HL-60 (cell line): Measurements from ENCODE around the gene DBNDD2.

ENCODE experiments used
- DNase-seq, 2 experiments: peaks; one replicate each; pipeline ENCODE4 v3.0.0-alpha.2; 2010 to 2020; ENCODE audit warnings: low read depth in 1 of 2, low spot score in 1 of 2
- H3K27ac ChIP-seq: fragments of 250-450 bp; sonication (Bioruptor Pico); replicated peaks from 2 replicates; pipeline ENCODE4 v1.5.1; 2020; ENCODE audit warnings: mild to moderate bottlenecking, moderate library complexity
- H3K27me3 ChIP-seq: fragments of 250-450 bp; sonication (Bioruptor Pico); 2 replicates; pipeline ENCODE4 v1.5.1; 2021; ENCODE audit warnings: mild to moderate bottlenecking, moderate library complexity; ENCODE audit not compliant: insufficient read depth, poor library complexity, severe bottlenecking
- H3K4me3 ChIP-seq: replicated peaks from 2 replicates; pipeline ENCODE4 v1.5.1; 2011; ENCODE audit warnings: mild to moderate bottlenecking, control low read depth, low read length; ENCODE audit not compliant: insufficient read depth
- CTCF ChIP-seq: IDR thresholded peaks from one replicate; pipeline ENCODE4 v1.5.1; 2011; ENCODE audit warnings: low read length, control low read depth, inconsistent platforms; ENCODE audit not compliant: insufficient read depth
- GABPA ChIP-seq: IDR thresholded peaks from 2 replicates; pipeline ENCODE4 v1.6.1; 2012; ENCODE audit warnings: low read depth
- POLR2AphosphoS5 ChIP-seq: IDR thresholded peaks from 2 replicates; pipeline ENCODE4 v1.6.1; 2012; ENCODE audit warnings: low read depth
- SPI1 ChIP-seq: IDR thresholded peaks from 2 replicates; pipeline ENCODE4 v1.6.1; 2012; ENCODE audit warnings: low read depth, mild to moderate bottlenecking, borderline replicate concordance
- TF ChIP-seq, protein P1 (sequence below): IDR thresholded peaks from 2 replicates; pipeline ENCODE4 v1.6.1; 2012; ENCODE audit warnings: low read depth; ENCODE audit not compliant: insufficient replicate concordance

Gene DBNDD2

GRCh38 chr20:45441746-45442145, 33.7 kb downstream of the DBNDD2 start:
- Histone ChIP-seq H3K27ac (no peak overlapping the region), H3K27me3 (no peaks in the 10 kb centered on the region), H3K4me3 (no peak overlapping the region)
- no peak for TF ChIP-seq CTCF
- TF ChIP-seq, protein P1, sequence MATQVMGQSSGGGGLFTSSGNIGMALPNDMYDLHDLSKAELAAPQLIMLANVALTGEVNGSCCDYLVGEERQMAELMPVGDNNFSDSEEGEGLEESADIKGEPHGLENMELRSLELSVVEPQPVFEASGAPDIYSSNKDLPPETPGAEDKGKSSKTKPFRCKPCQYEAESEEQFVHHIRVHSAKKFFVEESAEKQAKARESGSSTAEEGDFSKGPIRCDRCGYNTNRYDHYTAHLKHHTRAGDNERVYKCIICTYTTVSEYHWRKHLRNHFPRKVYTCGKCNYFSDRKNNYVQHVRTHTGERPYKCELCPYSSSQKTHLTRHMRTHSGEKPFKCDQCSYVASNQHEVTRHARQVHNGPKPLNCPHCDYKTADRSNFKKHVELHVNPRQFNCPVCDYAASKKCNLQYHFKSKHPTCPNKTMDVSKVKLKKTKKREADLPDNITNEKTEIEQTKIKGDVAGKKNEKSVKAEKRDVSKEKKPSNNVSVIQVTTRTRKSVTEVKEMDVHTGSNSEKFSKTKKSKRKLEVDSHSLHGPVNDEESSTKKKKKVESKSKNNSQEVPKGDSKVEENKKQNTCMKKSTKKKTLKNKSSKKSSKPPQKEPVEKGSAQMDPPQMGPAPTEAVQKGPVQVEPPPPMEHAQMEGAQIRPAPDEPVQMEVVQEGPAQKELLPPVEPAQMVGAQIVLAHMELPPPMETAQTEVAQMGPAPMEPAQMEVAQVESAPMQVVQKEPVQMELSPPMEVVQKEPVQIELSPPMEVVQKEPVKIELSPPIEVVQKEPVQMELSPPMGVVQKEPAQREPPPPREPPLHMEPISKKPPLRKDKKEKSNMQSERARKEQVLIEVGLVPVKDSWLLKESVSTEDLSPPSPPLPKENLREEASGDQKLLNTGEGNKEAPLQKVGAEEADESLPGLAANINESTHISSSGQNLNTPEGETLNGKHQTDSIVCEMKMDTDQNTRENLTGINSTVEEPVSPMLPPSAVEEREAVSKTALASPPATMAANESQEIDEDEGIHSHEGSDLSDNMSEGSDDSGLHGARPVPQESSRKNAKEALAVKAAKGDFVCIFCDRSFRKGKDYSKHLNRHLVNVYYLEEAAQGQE, result no peak
- no peak for TF ChIP-seq GABPA
- TF ChIP-seq POLR2AphosphoS5, result no peak
- no peak for TF ChIP-seq SPI1
- no peak for DNase-seq

GRCh38 chr20:45444050-45444449, 36.0 kb downstream of the DBNDD2 start:
- no peak overlapping the region for H3K27ac ChIP-seq
- no peaks in the 10 kb centered on the region for H3K27me3 ChIP-seq
- TF ChIP-seq, protein P1, result no peak
- TF ChIP-seq POLR2AphosphoS5 (no peak), SPI1 (no peak), GABPA (no peak), CTCF (no peak)
- DNase-seq, result no peak
- H3K4me3 ChIP-seq, result no peak overlapping the region

DNA sequence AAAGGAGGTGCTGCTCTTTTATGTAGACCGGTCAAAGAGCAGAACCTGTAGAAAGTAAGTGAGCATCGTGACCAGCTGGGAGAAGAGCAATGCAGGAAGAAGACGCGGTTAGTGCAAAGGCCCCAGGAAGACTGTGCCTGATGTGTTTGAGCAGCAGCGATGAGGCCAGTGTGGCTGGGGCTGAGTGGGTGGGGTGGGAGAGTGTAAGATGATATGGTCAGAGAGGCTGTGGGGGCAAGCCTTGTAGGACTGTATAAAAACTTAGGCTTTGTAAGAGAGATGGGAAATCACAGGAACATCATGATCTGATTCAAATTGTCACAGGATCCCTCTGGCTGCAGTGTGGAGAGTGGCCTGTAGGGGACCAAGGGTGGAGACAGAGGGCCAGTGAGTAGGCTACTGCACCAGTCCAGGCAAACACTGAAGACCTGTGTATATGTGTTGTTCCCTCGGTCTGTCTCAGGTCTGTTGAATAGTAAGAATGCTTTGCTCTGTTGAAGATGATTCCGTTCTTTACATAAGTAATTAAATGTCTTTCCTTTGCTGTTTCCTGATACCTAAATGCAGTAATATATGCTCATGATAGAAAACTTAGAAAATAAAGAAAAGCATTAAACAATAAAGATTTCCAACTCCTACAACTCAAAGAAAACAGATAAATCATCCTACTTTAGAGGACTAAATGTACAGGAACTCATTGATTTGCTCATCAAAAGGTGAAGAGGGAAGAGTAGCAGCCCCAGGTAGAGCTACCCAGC, 37.9 kb downstream of the DBNDD2 start:
- H3K27me3 ChIP-seq, result no peaks in the 10 kb centered on the region
- DNase-seq, result peak in 1 of 2 experiments; percentile 32
- peak; percentile 66 for TF ChIP-seq CTCF
- TF ChIP-seq POLR2AphosphoS5, result no peak
- TF ChIP-seq, protein P1, result no peak
- no peak overlapping the region for H3K27ac ChIP-seq
- no peak overlapping the region for H3K4me3 ChIP-seq
